Activated naive CD4-positive, alpha-beta T cell treated with anti-CD3 and anti-CD28 coated beads, Interleukin-2, amount 50 U/mL, for 16 hours (primary cell): ENCODE measurements around the gene MOCS1.

Experiments
- DNase-seq: peaks from one replicate; pipeline ENCODE4 v3.0.0-alpha.2; 2020

MOCS1 gene

GRCh38 chr6:39867592-39867991, 66.7 kb downstream of the MOCS1 start:
- no peak for DNase-seq

DNA sequence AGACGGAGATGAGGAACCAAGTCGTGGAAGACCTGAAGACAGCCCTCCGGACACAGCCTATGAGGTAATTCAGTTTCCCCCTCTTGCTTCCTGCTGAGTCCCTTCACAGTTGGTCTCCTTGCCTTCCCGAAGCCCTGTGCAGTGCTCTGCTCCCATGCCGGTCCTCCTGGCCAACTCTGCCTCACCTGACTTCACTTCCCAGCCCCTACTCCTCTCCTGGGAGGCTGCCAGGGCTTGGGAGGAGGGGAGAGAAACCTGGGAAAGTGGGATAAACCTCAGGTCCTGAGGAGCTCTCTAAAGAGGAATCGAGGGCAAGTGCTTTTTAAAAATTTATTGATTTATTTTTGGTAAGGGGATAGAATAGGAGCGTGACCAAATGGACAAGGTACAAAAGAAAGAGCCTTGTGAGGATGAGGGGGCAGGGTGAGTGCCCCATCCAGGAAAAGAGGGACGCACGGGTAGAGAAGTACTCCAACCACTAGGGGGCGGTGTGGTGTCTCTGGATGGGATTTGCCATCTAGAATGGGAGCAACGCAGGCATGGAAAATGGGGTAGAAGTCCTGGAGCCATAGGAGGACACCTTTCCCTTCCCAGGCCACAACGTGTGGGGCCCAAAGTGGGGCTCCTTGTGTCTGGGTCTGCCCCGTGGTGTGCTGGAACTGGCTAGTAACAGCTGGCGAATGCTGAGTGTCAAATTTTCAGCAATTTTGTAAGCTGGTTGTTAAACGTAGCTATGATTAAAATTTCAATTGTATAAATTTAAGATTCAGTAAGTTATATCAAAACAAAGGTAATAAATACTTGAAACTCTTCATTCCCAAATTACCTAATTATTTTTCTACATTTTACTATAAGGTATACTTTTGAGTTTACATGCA, 69.0 kb downstream of the MOCS1 start:
- peak; percentile 52 for DNase-seq

DNA sequence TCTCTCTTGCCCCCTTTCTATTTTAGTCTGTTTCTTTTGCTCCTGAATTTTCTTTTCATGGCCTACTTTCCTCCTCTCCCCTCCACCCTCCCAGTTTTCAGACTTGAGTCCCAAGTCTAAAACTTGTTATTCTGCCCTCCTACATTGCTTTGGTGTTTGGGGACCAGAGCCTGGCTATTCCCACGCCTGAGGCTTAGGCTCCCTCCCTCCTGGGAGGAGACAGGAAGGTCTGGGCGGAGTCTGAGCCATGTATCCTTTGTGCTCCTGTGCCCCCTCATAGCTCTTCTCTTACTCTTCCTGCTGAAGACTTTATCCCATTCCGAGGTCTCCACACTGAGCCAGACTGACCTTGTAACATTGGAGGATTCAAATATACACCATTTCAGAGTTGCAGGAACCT, 72.6 kb downstream of the MOCS1 start:
- no peak for DNase-seq

GRCh38 chr6:39859025-39859424, 75.2 kb downstream of the MOCS1 start:
- DNase-seq: no peak

DNA sequence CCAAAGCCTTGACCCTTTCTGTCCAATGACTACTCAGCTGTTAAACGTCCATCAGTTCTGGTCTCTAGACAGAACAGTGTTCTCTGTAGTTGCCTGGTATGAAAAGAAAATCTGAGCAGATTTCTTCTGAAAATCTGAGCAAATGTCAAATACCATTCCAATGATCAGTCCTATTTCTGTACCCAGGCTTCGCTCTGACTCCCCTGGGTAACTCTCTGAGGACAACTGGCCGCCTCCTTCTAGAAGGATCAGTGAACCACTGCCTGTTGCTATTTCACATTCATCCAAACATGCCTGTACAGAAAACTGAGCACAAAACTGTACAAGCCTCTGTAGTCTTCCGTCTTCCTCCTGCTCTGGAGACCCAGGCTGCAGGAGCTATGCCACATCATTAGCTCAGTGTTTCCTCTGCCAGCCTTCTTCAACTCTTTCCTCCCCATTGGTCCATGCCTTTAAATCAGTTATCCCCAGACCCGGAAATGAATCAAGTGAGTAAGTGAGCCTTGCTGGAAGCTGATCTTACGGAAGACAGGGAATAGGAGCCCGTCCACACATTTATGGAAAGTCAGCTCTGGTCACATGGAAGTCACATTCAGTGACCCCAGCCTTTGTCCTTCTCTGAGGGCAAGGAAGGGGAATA, 78.8 kb downstream of the MOCS1 start:
- DNase-seq: no peak
